Neuronal stem cell (in vitro differentiated cells): Measurements from ENCODE around the gene NOX5.

Experiments
- DNase-seq: peaks from one replicate; pipeline ENCODE4 v3.0.0-alpha.2; 2013; ENCODE audit warnings: low spot score
- H2AFZ ChIP-seq: one replicate; pipeline ENCODE4 v1.6.1; 2013; ENCODE audit warnings: mild to moderate bottlenecking, low read length, inconsistent platforms
- H2AK5ac ChIP-seq: 2 replicates; pipeline ENCODE4 v1.6.1; 2013; ENCODE audit warnings: low read depth, mild to moderate bottlenecking, inconsistent platforms, low read length, moderate library complexity, mixed read lengths
- H2BK120ac ChIP-seq: 2 replicates; pipeline ENCODE4 v1.6.1; 2013; ENCODE audit warnings: low read depth, mild to moderate bottlenecking, inconsistent platforms, low read length, moderate library complexity, mixed read lengths
- H2BK12ac ChIP-seq: one replicate; pipeline ENCODE4 v1.6.1; 2013; ENCODE audit warnings: low read length, inconsistent platforms
- H2BK15ac ChIP-seq: 2 replicates; pipeline ENCODE4 v1.6.1; 2013; ENCODE audit warnings: mild to moderate bottlenecking, low read length, inconsistent platforms, mixed read lengths
- H2BK5ac ChIP-seq: one replicate; pipeline ENCODE4 v1.6.1; 2013; ENCODE audit warnings: inconsistent platforms, mild to moderate bottlenecking, low read length, moderate library complexity
- H3K14ac ChIP-seq: one replicate; pipeline ENCODE4 v1.6.1; 2013; ENCODE audit warnings: low read length, inconsistent platforms
- H3K18ac ChIP-seq: 2 replicates; pipeline ENCODE4 v1.6.1; 2013; ENCODE audit warnings: low read length, inconsistent platforms
- H3K23ac ChIP-seq: 2 replicates; pipeline ENCODE4 v1.6.1; 2013; ENCODE audit warnings: low read depth, mild to moderate bottlenecking, mixed read lengths, low read length, inconsistent platforms; ENCODE audit not compliant: poor library complexity
- H3K27ac ChIP-seq: replicated peaks from 3 replicates; pipeline ENCODE4 v1.5.1; 2013; ENCODE audit warnings: low read length, inconsistent platforms
- H3K27me3 ChIP-seq, 3 experiments: 2 replicates each; pipeline ENCODE4 v1.6.1; 2013; ENCODE audit warnings: low read length in 3 of 3, mild to moderate bottlenecking in 2 of 3, inconsistent platforms in 1 of 3, low read depth in 1 of 3, mixed read lengths in 1 of 3, moderate library complexity in 1 of 3; ENCODE audit not compliant: control insufficient read depth in 3 of 3, insufficient read depth in 3 of 3
- H3K36me3 ChIP-seq, 2 donors: replicated peaks in 1 of 2; 2 replicates each; pipeline ENCODE4 v1.6.1; 2013; ENCODE audit warnings: low read length in 2 of 2; ENCODE audit not compliant: control insufficient read depth in 2 of 2, insufficient read depth in 2 of 2
- H3K4ac ChIP-seq: 2 replicates; pipeline ENCODE4 v1.6.1; 2013; ENCODE audit warnings: inconsistent platforms, mild to moderate bottlenecking, low read length, moderate library complexity
- H3K4me1 ChIP-seq, 2 donors: 1 replicate in 1 of 2; 2 replicates in 1 of 2; pipeline ENCODE4 v1.6.1; 2013; ENCODE audit warnings: low read length in 2 of 2, low read depth in 1 of 2; ENCODE audit not compliant: control insufficient read depth in 2 of 2, insufficient read depth in 1 of 2
- H3K4me2 ChIP-seq: one replicate; pipeline ENCODE4 v1.6.1; 2013; ENCODE audit warnings: mild to moderate bottlenecking, low read length, inconsistent platforms; ENCODE audit not compliant: insufficient read depth, poor library complexity, severe bottlenecking
- H3K4me3 ChIP-seq, 2 donors: 2 replicates each; pipeline ENCODE4 v1.5.1; 2013; ENCODE audit warnings: low read length in 2 of 2, mild to moderate bottlenecking in 2 of 2, inconsistent platforms in 1 of 2, moderate library complexity in 1 of 2
- H3K79me1 ChIP-seq: one replicate; pipeline ENCODE4 v1.6.1; 2013; ENCODE audit warnings: low read depth, mild to moderate bottlenecking, inconsistent platforms, low read length, moderate library complexity
- H3K9ac ChIP-seq: one replicate; pipeline ENCODE4 v1.6.1; 2013; ENCODE audit warnings: mild to moderate bottlenecking, low read depth, low read length, inconsistent platforms; ENCODE audit not compliant: poor library complexity
- H3K9me3 ChIP-seq, 2 donors: replicated peaks in 1 of 2; 2 replicates each; pipeline versions ENCODE3 to v1.6.1; 2013; ENCODE audit warnings: low read length in 2 of 2, mild to moderate bottlenecking in 2 of 2, inconsistent platforms in 1 of 2, low read depth in 1 of 2, mixed read lengths in 1 of 2, moderate library complexity in 1 of 2; ENCODE audit not compliant: control insufficient read depth in 2 of 2, insufficient read depth in 1 of 2
- H4K8ac ChIP-seq: one replicate; pipeline ENCODE4 v1.6.1; 2013; ENCODE audit warnings: low read depth, mild to moderate bottlenecking, inconsistent platforms, low read length, moderate library complexity
- H4K91ac ChIP-seq: one replicate; pipeline ENCODE4 v1.6.1; 2013; ENCODE audit warnings: low read length, low read depth, mild to moderate bottlenecking, inconsistent platforms; ENCODE audit not compliant: poor library complexity
- WGBS, 2 donors: extraction: QIAGEN DNeasy Blood & Tissue Kit; methylation state at CpG; one replicate each; pipeline ENCODE4 v1.1.7; 2013; ENCODE audit warnings: missing lambda C conversion rate in 2 of 2, mixed read lengths in 1 of 2; ENCODE audit not compliant: insufficient read length in 2 of 2, insufficient replicate concordance in 1 of 2; ENCODE audit errors: extremely low coverage in 2 of 2; 5-methylcytosine and 5-hydroxymethylcytosine counted together

The NOX5 gene

DNA sequence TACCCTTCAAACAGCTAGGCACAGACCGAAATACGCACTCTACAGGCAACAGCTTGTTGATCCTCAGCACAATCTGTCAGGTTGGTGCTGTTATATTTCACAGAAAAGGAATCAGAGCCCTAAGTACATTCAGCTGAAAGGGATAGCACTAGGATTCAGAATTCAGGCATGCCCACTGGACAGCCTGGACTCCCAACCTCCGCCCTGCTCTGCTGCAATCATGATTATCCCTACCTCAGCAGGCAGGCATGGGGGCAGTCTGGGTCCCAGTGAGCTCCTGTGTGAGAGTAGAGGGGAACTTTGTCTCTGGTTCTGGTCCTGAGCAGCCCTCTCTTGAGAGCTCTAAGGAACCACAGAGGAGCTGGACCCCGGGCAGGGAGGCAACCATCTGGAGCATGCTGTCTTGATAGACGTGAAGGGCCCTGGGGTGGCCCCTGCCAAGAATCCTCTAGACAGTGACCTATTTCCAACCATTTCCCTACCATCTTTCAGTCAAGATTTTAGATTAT lies 23.4 kb upstream of the NOX5 start:
- H3K36me3 ChIP-seq, result no peaks in the 10 kb centered on the region
- WGBS, 2 donors, result no CpG with 5 or more reads among the region's 5 CpGs
- H4K91ac ChIP-seq, result no peak overlapping the region
- no peak overlapping the region for H3K14ac ChIP-seq
- no peak overlapping the region for H2AK5ac ChIP-seq
- H3K4me1 ChIP-seq, result no peaks in the 10 kb centered on the region
- H2BK5ac ChIP-seq, result no peak overlapping the region
- no peaks in the 10 kb centered on the region for H3K79me1 ChIP-seq
- no peak for DNase-seq
- H3K27me3 ChIP-seq, result no peaks in the 10 kb centered on the region
- no peak overlapping the region for H4K8ac ChIP-seq
- no peak overlapping the region for H3K9ac ChIP-seq
- H3K9me3 ChIP-seq, result no peaks in the 10 kb centered on the region
- H2AFZ ChIP-seq, result no peak overlapping the region
- H3K4me3 ChIP-seq, result no peak overlapping the region
- H3K23ac ChIP-seq, result no peak overlapping the region
- no peak overlapping the region for H3K27ac ChIP-seq
- no peak overlapping the region for H2BK12ac ChIP-seq
- H3K4me2 ChIP-seq, result no peak overlapping the region
- no peak overlapping the region for H3K4ac ChIP-seq
- H2BK15ac ChIP-seq, result no peak overlapping the region
- no peak overlapping the region for H2BK120ac ChIP-seq
- H3K18ac ChIP-seq, result no peak overlapping the region

DNA sequence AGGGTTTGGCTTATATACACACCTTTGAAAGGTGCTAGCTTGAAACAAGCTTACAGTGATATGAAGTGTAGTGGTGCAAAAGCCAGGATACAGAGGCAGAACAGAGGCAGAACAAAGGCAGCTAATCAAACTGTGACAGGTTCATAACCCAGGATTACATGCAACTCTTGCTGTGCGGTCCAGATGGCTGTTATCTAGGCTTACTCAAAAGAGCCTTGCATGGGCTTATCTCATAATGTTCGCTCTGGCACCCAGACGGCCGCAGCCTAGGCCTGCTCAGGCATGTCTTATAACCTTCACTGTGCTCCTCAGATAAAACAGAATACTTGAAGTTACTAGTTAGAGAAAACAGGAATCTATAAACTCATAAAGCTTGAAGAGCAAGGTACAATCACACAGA lies 22.8 kb upstream of the NOX5 start:
- H3K9ac ChIP-seq, result no peak overlapping the region
- H3K9me3 ChIP-seq, result no peaks in the 10 kb centered on the region
- no peak overlapping the region for H3K4me3 ChIP-seq
- no CpG with 5 or more reads among the region's 4 CpGs for WGBS, 2 donors
- H3K23ac ChIP-seq, result no peak overlapping the region
- no peak overlapping the region for H4K91ac ChIP-seq
- no peaks in the 10 kb centered on the region for H3K27me3 ChIP-seq
- H4K8ac ChIP-seq, result no peak overlapping the region
- H2BK5ac ChIP-seq, result no peak overlapping the region
- no peak overlapping the region for H3K4me2 ChIP-seq
- H3K27ac ChIP-seq, result no peak overlapping the region
- no peak overlapping the region for H3K18ac ChIP-seq
- no peaks in the 10 kb centered on the region for H3K36me3 ChIP-seq
- H3K79me1 ChIP-seq, result no peaks in the 10 kb centered on the region
- H2BK120ac ChIP-seq, result no peak overlapping the region
- H3K4ac ChIP-seq, result no peak overlapping the region
- H3K4me1 ChIP-seq, result no peaks in the 10 kb centered on the region
- H2AK5ac ChIP-seq, result no peak overlapping the region
- H2AFZ ChIP-seq, result no peak overlapping the region
- H3K14ac ChIP-seq, result no peak overlapping the region
- DNase-seq, result no peak
- H2BK15ac ChIP-seq, result no peak overlapping the region
- no peak overlapping the region for H2BK12ac ChIP-seq

DNA sequence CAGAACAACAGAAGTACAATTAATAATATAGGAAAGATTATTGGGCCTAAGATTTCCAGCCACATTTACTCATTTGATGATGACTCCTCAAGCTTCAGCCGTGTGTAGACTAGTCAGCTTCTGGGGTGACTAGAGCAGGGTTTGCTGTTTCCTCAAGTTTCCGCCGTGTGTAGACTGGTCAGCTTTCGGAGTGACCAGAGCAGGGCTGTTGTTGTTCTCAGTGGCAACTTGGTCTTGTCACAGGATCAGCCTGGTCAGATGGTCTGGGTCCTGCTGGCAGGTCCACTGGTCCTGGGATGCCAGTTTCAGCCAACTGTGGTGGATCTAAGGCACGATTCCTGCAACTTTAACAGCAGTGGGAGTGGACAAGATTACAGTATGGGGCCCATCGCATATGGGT lies 21.8 kb upstream of the NOX5 start:
- no peak for DNase-seq
- no peak overlapping the region for H3K23ac ChIP-seq
- H2AK5ac ChIP-seq, result no peak overlapping the region
- H2BK15ac ChIP-seq, result no peak overlapping the region
- no peak overlapping the region for H4K8ac ChIP-seq
- H3K18ac ChIP-seq, result no peak overlapping the region
- no peak overlapping the region for H3K4me3 ChIP-seq
- H3K4ac ChIP-seq, result no peak overlapping the region
- H3K27me3 ChIP-seq, result no peaks in the 10 kb centered on the region
- H4K91ac ChIP-seq, result no peak overlapping the region
- no peaks in the 10 kb centered on the region for H3K36me3 ChIP-seq
- no peak overlapping the region for H2AFZ ChIP-seq
- H3K27ac ChIP-seq, result no peak overlapping the region
- no peak overlapping the region for H3K4me2 ChIP-seq
- no CpG with 5 or more reads among the region's 6 CpGs for WGBS, 2 donors
- H2BK12ac ChIP-seq, result no peak overlapping the region
- no peaks in the 10 kb centered on the region for H3K4me1 ChIP-seq
- no peak overlapping the region for H3K14ac ChIP-seq
- no peak overlapping the region for H2BK5ac ChIP-seq
- no peak overlapping the region for H3K9ac ChIP-seq
- H3K9me3 ChIP-seq, result no peaks in the 10 kb centered on the region
- no peak overlapping the region for H2BK120ac ChIP-seq
- H3K79me1 ChIP-seq, result no peaks in the 10 kb centered on the region

DNA sequence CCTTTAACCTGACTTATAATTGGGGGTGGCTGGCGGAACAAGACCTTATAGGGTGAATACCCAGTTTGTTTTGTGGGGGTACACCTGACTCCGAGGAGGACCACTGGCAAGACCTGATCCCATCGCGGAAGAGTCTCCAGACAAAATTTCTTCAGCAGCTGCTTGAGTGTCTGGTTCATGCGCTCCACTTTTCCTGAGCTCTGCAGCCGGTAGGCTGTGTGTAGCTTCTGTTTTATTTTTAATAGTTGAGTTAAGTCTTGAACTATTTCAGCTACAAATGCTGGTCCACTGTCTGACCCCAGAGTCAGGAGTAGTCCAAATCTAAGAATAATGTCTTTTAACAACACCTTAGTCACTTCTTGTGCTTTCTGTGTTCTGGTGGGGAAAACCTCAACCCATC lies 21.2 kb upstream of the NOX5 start:
- H3K23ac ChIP-seq, result no peak overlapping the region
- no peak overlapping the region for H2BK5ac ChIP-seq
- no peak overlapping the region for H3K4ac ChIP-seq
- no peak overlapping the region for H4K91ac ChIP-seq
- H3K18ac ChIP-seq, result no peak overlapping the region
- no peaks in the 10 kb centered on the region for H3K79me1 ChIP-seq
- H3K9me3 ChIP-seq, result no peaks in the 10 kb centered on the region
- H3K4me1 ChIP-seq, result peaks cover 0 to 1% of the 10 kb centered on the region in 2 donors
- no peak overlapping the region for H2BK12ac ChIP-seq
- H3K4me3 ChIP-seq, result no peak overlapping the region
- no peaks in the 10 kb centered on the region for H3K27me3 ChIP-seq
- no peak overlapping the region for H3K27ac ChIP-seq
- no peak overlapping the region for H2BK120ac ChIP-seq
- no peak for DNase-seq
- no peak overlapping the region for H3K14ac ChIP-seq
- H4K8ac ChIP-seq, result no peak overlapping the region
- no peak overlapping the region for H2BK15ac ChIP-seq
- H3K9ac ChIP-seq, result no peak overlapping the region
- no peak overlapping the region for H3K4me2 ChIP-seq
- H2AFZ ChIP-seq, result no peak overlapping the region
- H2AK5ac ChIP-seq, result no peak overlapping the region
- WGBS, 2 donors, result no CpG with 5 or more reads among the region's 6 CpGs
- H3K36me3 ChIP-seq, result no peaks in the 10 kb centered on the region
